Keratinocyte (primary cell): ENCODE measurements around the gene HLA-DMA. TPM values are rescaled to one million over a fixed set of nuclear protein-coding genes. Genes with fewer than 3 reads are reported as not detected.

Source experiments
- DNase-seq: peaks from one replicate; pipeline ENCODE4 v3.0.0-alpha.2; 2011; ENCODE audit warnings: low read depth, missing footprints, low spot score
- FAIRE-seq: peaks from 2 replicates; lab custom pipeline; 2011; peaks lifted over from hg19 to GRCh38; lab: Jason Lieb, UNC
- H2AFZ ChIP-seq: 2 replicates; pipeline ENCODE4 v1.6.0; 2012; ENCODE audit warnings: low read length, control low read depth, inconsistent platforms; ENCODE audit not compliant: control insufficient read depth
- H3K27ac ChIP-seq: 2 replicates; pipeline ENCODE4 v1.5.1; 2011; ENCODE audit warnings: low read length; ENCODE audit not compliant: control insufficient read depth, insufficient read depth
- H3K27me3 ChIP-seq: 3 replicates; pipeline ENCODE4 v1.6.0; 2011; ENCODE audit warnings: low read length; ENCODE audit not compliant: control insufficient read depth, insufficient read depth; ENCODE audit errors: extremely low read depth
- H3K36me3 ChIP-seq, 2 experiments: 2 replicates in 1 of 2; 3 replicates in 1 of 2; pipeline ENCODE4 v1.5.1; 2011; ENCODE audit warnings: low read length in 2 of 2, mild to moderate bottlenecking in 1 of 2; ENCODE audit not compliant: control insufficient read depth in 2 of 2, insufficient read depth in 2 of 2; ENCODE audit errors: extremely low read depth in 1 of 2
- H3K4me1 ChIP-seq: 3 replicates; pipeline ENCODE4 v1.5.1; 2011; ENCODE audit warnings: low read length; ENCODE audit not compliant: control insufficient read depth, insufficient read depth; ENCODE audit errors: extremely low read depth
- H3K4me2 ChIP-seq: 3 replicates; pipeline ENCODE4 v1.6.0; 2011; ENCODE audit warnings: low read depth, low read length; ENCODE audit not compliant: control insufficient read depth, insufficient read depth; ENCODE audit errors: extremely low read depth
- H3K4me3 ChIP-seq, 3 experiments: fragments of 200-600 bp in 1 of 3; sonication (generic) in 1 of 3; 2 replicates in 2 of 3; 3 replicates in 1 of 3; pipeline ENCODE4 v1.5.1; 2011 to 2016; ENCODE audit warnings: low read length in 3 of 3, mild to moderate bottlenecking in 3 of 3, control low read depth in 2 of 3, inconsistent platforms in 1 of 3, low read depth in 1 of 3, mixed read lengths in 1 of 3, mixed run types in 1 of 3, moderate library complexity in 1 of 3; ENCODE audit not compliant: control insufficient read depth in 2 of 3, insufficient read depth in 2 of 3; ENCODE audit errors: extremely low read depth in 1 of 3
- H3K79me2 ChIP-seq: 2 replicates; pipeline ENCODE4 v1.6.0; 2012; ENCODE audit warnings: low read length; ENCODE audit not compliant: control insufficient read depth, insufficient read depth
- H3K9ac ChIP-seq: 3 replicates; pipeline ENCODE4 v1.6.0; 2011; ENCODE audit warnings: low read length; ENCODE audit not compliant: control insufficient read depth, insufficient read depth; ENCODE audit errors: extremely low read depth
- H3K9me1 ChIP-seq: 3 replicates; pipeline ENCODE4 v1.6.0; 2011; ENCODE audit warnings: low read length; ENCODE audit not compliant: control insufficient read depth, insufficient read depth; ENCODE audit errors: extremely low read depth
- H3K9me3 ChIP-seq: 2 replicates; pipeline ENCODE4 v1.5.1; 2012; ENCODE audit warnings: low read depth, low read length; ENCODE audit not compliant: control insufficient read depth
- H4K20me1 ChIP-seq: 3 replicates; pipeline ENCODE4 v1.6.0; 2011; ENCODE audit warnings: low read length; ENCODE audit not compliant: control insufficient read depth, insufficient read depth; ENCODE audit errors: extremely low read depth
- CTCF ChIP-seq, 3 experiments: IDR thresholded peaks in 1 of 3; conservative IDR thresholded peaks in 1 of 3; optimal IDR thresholded peaks in 1 of 3; 2 replicates in 2 of 3; 3 replicates in 1 of 3; pipeline versions ENCODE3 to v1.5.1; 2011; ENCODE audit warnings: low read length in 3 of 3, mild to moderate bottlenecking in 3 of 3, moderate library complexity in 2 of 3, control low read depth in 1 of 3, inconsistent platforms in 1 of 3; ENCODE audit not compliant: insufficient read depth in 2 of 3; ENCODE audit errors: extremely low read depth in 1 of 3
- EZH2 ChIP-seq: IDR thresholded peaks from one replicate; pipeline ENCODE4 v1.6.1; 2012; ENCODE audit warnings: inconsistent platforms, mild to moderate bottlenecking, low read length, moderate library complexity
- dilution Hi-C: fragments of 300-500 bp; cut with MboI; formaldehyde crosslinking; loops from one replicate; pipeline ENCODE4 v1.7.0; 2020; ENCODE audit warnings: low sequenced_read_pairs; ENCODE audit not compliant: extremely low pct_ligation_motif_present
- polyA plus RNA-seq, 5 experiments: library from polyadenylated mRNA; depleted of rRNA in 3 of 5; stranded (reverse) in 3 of 5; stranded (forward) in 1 of 5; unstranded in 1 of 5; fragments of >200 nt; gene quantifications; 1 replicate in 1 of 5; 2 replicates in 3 of 5; 3 replicates in 1 of 5; pipeline versions ENCODE4 v1.2.1 to v1.2.3, GENCODE V29; 2011 to 2012; ENCODE audit warnings: missing spikeins in 2 of 5, low read depth in 1 of 5, low replicate concordance in 1 of 5

HLA-DMA gene
- polyA plus RNA-seq, 1 donor (not counting 4 experiments of a cell fraction or from before 2014, with no cell fraction given), result 2.6 TPM

- DNase-seq (no peak), FAIRE-seq (no peak)
- no peak overlapping the region for H3K27ac ChIP-seq
- no peaks in the 10 kb centered on the region for H3K36me3 ChIP-seq
- H3K9ac ChIP-seq, result no peak overlapping the region
- H3K9me3 ChIP-seq, result no peaks in the 10 kb centered on the region
- H4K20me1 ChIP-seq, result no peaks in the 10 kb centered on the region
- H3K4me2 ChIP-seq, result no peak overlapping the region
- dilution Hi-C loops, result no loop called here
- no peaks in the 10 kb centered on the region for H3K4me1 ChIP-seq
- no peaks in the 10 kb centered on the region for H3K79me2 ChIP-seq
- no peaks in the 10 kb centered on the region for H3K9me1 ChIP-seq
- TF ChIP-seq CTCF (optimal IDR thresholded peaks at IDR 0.05 in 1 of 3, IDR thresholded peaks at IDR 0.05 in 1 of 3, conservative IDR thresholded peaks at IDR 0.05 in 1 of 3; ENCODE audit: extremely low read depth in 1 of 3, insufficient read depth in 2 of 3, low read length in 3 of 3), result peak; percentile 45 to 60 (median 58)
- TF ChIP-seq EZH2, result no peak
- H3K27me3 ChIP-seq, result peaks cover 3% of the 10 kb centered on the region
- H2AFZ ChIP-seq, result no peak overlapping the region
- no peak overlapping the region for H3K4me3 ChIP-seq
These were observed 47.2 kb upstream of the HLA-DMA start for GRCh38 chr6:33000055-33000454.

GRCh38 chr6:32995448-32995847, 42.6 kb upstream of the HLA-DMA start:
- Histone ChIP-seq H3K79me2 (no peaks in the 10 kb centered on the region), H4K20me1 (no peaks in the 10 kb centered on the region), H3K9me3 (no peaks in the 10 kb centered on the region), H3K27ac (no peak overlapping the region), H3K9me1 (no peaks in the 10 kb centered on the region), H3K4me1 (no peaks in the 10 kb centered on the region), H3K4me3 (no peak overlapping the region), H3K9ac (no peak overlapping the region), H2AFZ (no peak overlapping the region), H3K36me3 (no peaks in the 10 kb centered on the region), H3K27me3 (peaks cover 3% of the 10 kb centered on the region), H3K4me2 (no peak overlapping the region)
- TF ChIP-seq CTCF (optimal IDR thresholded peaks at IDR 0.05 in 1 of 3, IDR thresholded peaks at IDR 0.05 in 1 of 3, conservative IDR thresholded peaks at IDR 0.05 in 1 of 3; ENCODE audit: extremely low read depth in 1 of 3, insufficient read depth in 2 of 3, low read length in 3 of 3) (no peak), EZH2 (no peak)
- dilution Hi-C loops, result no loop called here
- FAIRE-seq, result no peak
- DNase-seq, result no peak
